Stomach (tissue), 9 donors: ENCODE data around the gene TAF5. TPM values are rescaled to one million over a fixed set of nuclear protein-coding genes. Genes with fewer than 3 reads are reported as not detected.
"Not testable (repeated sequence)": the region's sequence is repeated elsewhere in the genome, so short reads cannot be mapped to it uniquely, and the experiment has no call there.

Experiments
- DNase-seq, 2 donors: peaks; one replicate each; pipeline versions ENCODE4 v3.0.0 to v3.0.0-alpha.2; 2013 to 2019
- H3K27ac ChIP-seq, 5 donors: fragments of 200-600 bp in 4 of 5; sonication (generic) in 4 of 5; one replicate each; pipeline ENCODE4 v1.5.1; 2013 to 2019; ENCODE audit warnings: mild to moderate bottlenecking in 1 of 5, moderate library complexity in 1 of 5
- H3K27me3 ChIP-seq, 3 donors: fragments of 200-600 bp; sonication (generic); one replicate each; pipeline ENCODE4 v1.5.1; 2017 to 2019; ENCODE audit warnings: mixed run types in 1 of 3
- H3K36me3 ChIP-seq, 4 donors: fragments of 200-600 bp; sonication (generic); 1 replicate in 3 of 4; 2 replicates in 1 of 4; pipeline ENCODE4 v1.5.1; 2016 to 2019
- H3K4me1 ChIP-seq, 4 donors: fragments of 200-600 bp; sonication (generic); one replicate each; pipeline ENCODE4 v1.5.1; 2016 to 2019
- H3K4me3 ChIP-seq, 4 donors: fragments of 200-600 bp; sonication (generic) in 3 of 4; one replicate each; pipeline ENCODE4 v1.5.1; 2016 to 2019; ENCODE audit warnings: mild to moderate bottlenecking in 1 of 4
- H3K9me3 ChIP-seq, 4 donors: fragments of 200-600 bp; sonication (generic); one replicate each; pipeline ENCODE4 v1.5.1; 2016 to 2019
- CTCF ChIP-seq, 7 experiments: fragments of 450-650 bp in 4 of 7; fragments of 200-600 bp in 3 of 7; sonication (generic) in 3 of 7; IDR thresholded peaks; one replicate each; pipeline ENCODE4 v1.5.1; 2016 to 2019; ENCODE audit warnings: antibody characterized with exemption in 7 of 7, control low read depth in 2 of 7, mild to moderate bottlenecking in 1 of 7
- EP300 ChIP-seq: sonication (generic); formaldehyde crosslinking; IDR thresholded peaks from one replicate; pipeline ENCODE4 v1.6.1; 2017; ENCODE audit warnings: antibody characterized with exemption
- POLR2A ChIP-seq, 4 donors: fragments of 450-650 bp; IDR thresholded peaks; one replicate each; pipeline ENCODE4 v1.6.1; 2016; ENCODE audit warnings: antibody characterized with exemption in 4 of 4, control low read depth in 2 of 4, mild to moderate bottlenecking in 1 of 4, moderate library complexity in 1 of 4
- POLR2AphosphoS5 ChIP-seq, 3 donors: sonication (generic); formaldehyde crosslinking; IDR thresholded peaks; one replicate each; pipeline ENCODE4 v1.6.1; 2016; ENCODE audit warnings: antibody characterized with exemption in 3 of 3
- WGBS, 5 donors: extraction: QIAGEN DNeasy Blood & Tissue Kit in 3 of 5; methylation state at CpG; one replicate each; pipeline versions ENCODE4 v1.1.5 to v1.1.7; 2013 to 2018; 5-methylcytosine and 5-hydroxymethylcytosine counted together
- intact Hi-C: fragments of 100-400 bp; cut with DNase I; formaldehyde crosslinking; loops from one replicate; pipeline ENCODE4 v1.15.1; 2023; ENCODE audit warnings: low total_unique reads
- polyA plus RNA-seq, 3 donors: library from polyadenylated mRNA; stranded (reverse); fragments of 200-250 nt; gene quantifications; one replicate each; pipeline ENCODE4 v1.2.3, GENCODE V29; 2013
- total RNA-seq, 5 donors: library from RNA; depleted of rRNA; stranded (reverse); fragments of >200 nt; gene quantifications; one replicate each; pipeline versions ENCODE4 v1.1.0 to v1.2.3, GENCODE V29; 2014 to 2016
- donor health status: healthy with polysubstance abuse.
- donor health status: Bipolar disorder and iron deficiency.
- donor health status: healthy.

TAF5 gene
- total and polyA plus RNA-seq, 8 donors = 0.92 to 15.6 (median 1.8) TPM; not detected in 1

- intact Hi-C loops = no loop called here
- 93 to 97% (median 96%) methylated on average over 4 of the region's 4 CpGs for WGBS, 5 donors
Observed at GRCh38 chr10:103336370-103336769, 31.4 kb upstream of the TAF5 start.

GRCh38 chr10:103350175-103350516, 17.6 kb upstream of the TAF5 start:
- intact Hi-C loops = no loop called here
- H3K4me3 ChIP-seq = peak overlapping the region; percentile 72 to 80 (median 74)
- no peaks in the 10 kb centered on the region for H3K9me3 ChIP-seq
- H3K27ac ChIP-seq = peak overlapping the region; percentile 73 to 89 (median 81)
- peaks cover 0 to 26% (median 15%) of the 10 kb centered on the region in 4 donors for H3K4me1 ChIP-seq
- H3K36me3 ChIP-seq = peaks cover 16 to 37% (median 36%) of the 10 kb centered on the region in 4 donors
- WGBS, 5 donors = 47 to 54% (median 50%) methylated on average over 14 to 16 of the region's 16 CpGs
- TF ChIP-seq POLR2A (IDR thresholded peaks at IDR 0.05) = no peak
- no peak for TF ChIP-seq EP300
- TF ChIP-seq POLR2AphosphoS5 (IDR thresholded peaks at IDR 0.05) = no peak
- no peak for TF ChIP-seq CTCF (IDR thresholded peaks at IDR 0.05)
- DNase-seq = no peak
- H3K27me3 ChIP-seq = no peaks in the 10 kb centered on the region

More at GRCh38 chr10:103336370-103336769, 31.4 kb upstream of the TAF5 start:
- DNase-seq = no peak
- TF ChIP-seq POLR2A (IDR thresholded peaks at IDR 0.05) = no peak
- no peak for TF ChIP-seq POLR2AphosphoS5 (IDR thresholded peaks at IDR 0.05)
- no peak for TF ChIP-seq CTCF (IDR thresholded peaks at IDR 0.05)
- TF ChIP-seq EP300 = no peak
- no peak overlapping the region for H3K27ac ChIP-seq
- no peak overlapping the region for H3K4me3 ChIP-seq
- H3K9me3 ChIP-seq = no peaks in the 10 kb centered on the region
- no peaks in the 10 kb centered on the region for H3K4me1 ChIP-seq
- no peaks in the 10 kb centered on the region for H3K27me3 ChIP-seq
- peaks cover 13 to 81% (median 76%) of the 10 kb centered on the region in 4 donors for H3K36me3 ChIP-seq

GRCh38 chr10:103350517-103351260, 17.1 kb upstream of the TAF5 start, which contains the start of gene PCGF6:
TSS of gene PCGF6 (minus strand) at chr10:103351140. CDS start at chr10:103351066, 74 bp downstream.
- intact Hi-C loops = no loop called here
- peak; percentile 81 to 96 for DNase-seq
- 0 to 1% (median 1%) methylated on average over 53 to 82 of the region's 82 CpGs for WGBS, 5 donors
- no peaks in the 10 kb centered on the region for H3K9me3 ChIP-seq
- TF ChIP-seq POLR2AphosphoS5 (IDR thresholded peaks at IDR 0.05) (peak in 1 of 3 donors; percentile 71), POLR2A (IDR thresholded peaks at IDR 0.05) (no peak), CTCF (IDR thresholded peaks at IDR 0.05) (no peak), EP300 (no peak)
- H3K4me1 ChIP-seq = peaks cover 0 to 26% (median 15%) of the 10 kb centered on the region in 4 donors
- peaks cover 16 to 32% (median 31%) of the 10 kb centered on the region in 4 donors for H3K36me3 ChIP-seq
- no peaks in the 10 kb centered on the region for H3K27me3 ChIP-seq
- H3K27ac ChIP-seq = peak within 1 kb of the TSS; percentile 73 to 89 (median 81)
- H3K4me3 ChIP-seq = peak within 1 kb of the TSS; percentile 72 to 80 (median 74)

GRCh38 chr10:103353281-103353680, 14.5 kb upstream of the TAF5 start:
- Histone ChIP-seq H3K9me3 (no peaks in the 10 kb centered on the region), H3K27me3 (no peaks in the 10 kb centered on the region), H3K4me1 (peaks cover 0 to 26% (median 15%) of the 10 kb centered on the region in 4 donors), H3K36me3 (peaks cover 0 to 6% (median 5%) of the 10 kb centered on the region in 4 donors), H3K27ac (no peak overlapping the region), H3K4me3 (no peak overlapping the region)
- WGBS, 5 donors = 29 to 54% (median 46%) methylated on average over 2 of the region's 2 CpGs
- intact Hi-C loops = no loop called here
- no peak for TF ChIP-seq POLR2AphosphoS5 (IDR thresholded peaks at IDR 0.05)
- no peak for TF ChIP-seq CTCF (IDR thresholded peaks at IDR 0.05)
- no peak for TF ChIP-seq POLR2A (IDR thresholded peaks at IDR 0.05)
- TF ChIP-seq EP300 = no peak
- DNase-seq = no peak

GRCh38 chr10:103354567-103354966, 13.2 kb upstream of the TAF5 start:
- peaks cover 0 to 15% (median 11%) of the 10 kb centered on the region in 4 donors for H3K4me1 ChIP-seq
- H3K9me3 ChIP-seq, DNase-seq, H3K4me3 ChIP-seq, H3K27ac ChIP-seq, H3K36me3 ChIP-seq, intact Hi-C loops, H3K27me3 ChIP-seq: not testable (repeated sequence)
- 89 to 96% (median 90%) methylated on average over 4 of the region's 4 CpGs for WGBS, 5 donors
